ENCODE measurements around the gene PCCB.

GRCh38 chr3:136237961-136238649 lies 12.0 kb upstream of the PCCB start:
- TF ChIP-seq MAX (IDR thresholded peaks at IDR 0.05; ENCODE audit: insufficient read depth, insufficient read length) (no peak), POLR2A (IDR thresholded peaks at IDR 0.05; ENCODE audit: low read depth, low read length) (no peak), EZH2 (IDR thresholded peaks at IDR 0.05; ENCODE audit: borderline replicate concordance, low read depth, low read length, severe bottlenecking) (no peak), POLR2AphosphoS5 (IDR thresholded peaks at IDR 0.05; ENCODE audit: insufficient read depth, low read depth, low read length) (no peak)
- TF ChIP-seq, protein P1, sequence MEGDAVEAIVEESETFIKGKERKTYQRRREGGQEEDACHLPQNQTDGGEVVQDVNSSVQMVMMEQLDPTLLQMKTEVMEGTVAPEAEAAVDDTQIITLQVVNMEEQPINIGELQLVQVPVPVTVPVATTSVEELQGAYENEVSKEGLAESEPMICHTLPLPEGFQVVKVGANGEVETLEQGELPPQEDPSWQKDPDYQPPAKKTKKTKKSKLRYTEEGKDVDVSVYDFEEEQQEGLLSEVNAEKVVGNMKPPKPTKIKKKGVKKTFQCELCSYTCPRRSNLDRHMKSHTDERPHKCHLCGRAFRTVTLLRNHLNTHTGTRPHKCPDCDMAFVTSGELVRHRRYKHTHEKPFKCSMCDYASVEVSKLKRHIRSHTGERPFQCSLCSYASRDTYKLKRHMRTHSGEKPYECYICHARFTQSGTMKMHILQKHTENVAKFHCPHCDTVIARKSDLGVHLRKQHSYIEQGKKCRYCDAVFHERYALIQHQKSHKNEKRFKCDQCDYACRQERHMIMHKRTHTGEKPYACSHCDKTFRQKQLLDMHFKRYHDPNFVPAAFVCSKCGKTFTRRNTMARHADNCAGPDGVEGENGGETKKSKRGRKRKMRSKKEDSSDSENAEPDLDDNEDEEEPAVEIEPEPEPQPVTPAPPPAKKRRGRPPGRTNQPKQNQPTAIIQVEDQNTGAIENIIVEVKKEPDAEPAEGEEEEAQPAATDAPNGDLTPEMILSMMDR (IDR thresholded peaks at IDR 0.05; ENCODE audit: extremely low read depth in 1 of 2, insufficient read depth in 1 of 2, low read depth in 1 of 2, low read length in 2 of 2), result no peak

Data from endothelial cell of umbilical vein (primary cell).